ENCODE data around the gene PRKACA.

PRKACA gene

GRCh38 chr19:14055396-14055795, 62.2 kb downstream of the PRKACA start:
- ChIA-PET POLR2A (no interaction called here), CTCF (interaction anchor here (1.1 to 6.9 kb wide), 2 partner anchors 12 to 16 kb away, joined by 3 to 80 read pairs; partner anchors contain the start of gene MISP3)
- Histone ChIP-seq H3K36me3 (ENCODE audit: control insufficient read depth in 2 of 2, insufficient read depth in 1 of 2, low read length in 2 of 2) (no peaks in the 10 kb centered on the region), H3K4me3 (ENCODE audit: low read depth, low read length) (no peak overlapping the region), H3K4me1 (ENCODE audit: control insufficient read depth, insufficient read depth, low read length) (peaks cover 4% of the 10 kb centered on the region), H3K27ac (ENCODE audit: extremely low read depth, low read depth, low read length) (no peak overlapping the region), H3K9me3 (ENCODE audit: control insufficient read depth, insufficient read depth, low read depth, low read length) (no peaks in the 10 kb centered on the region)
- TF ChIP-seq HOXC10 (CRISPR knock-in tag; IDR thresholded peaks at IDR 0.05) (no peak), ZEB2 (tag by site-specific recombination; IDR thresholded peaks at IDR 0.05) (no peak), ZNF48 (tag by site-specific recombination; IDR thresholded peaks at IDR 0.05) (no peak), SP3 (tag by site-specific recombination; IDR thresholded peaks at IDR 0.05) (no peak), ELK4 (IDR thresholded peaks at IDR 0.05; ENCODE audit: borderline replicate concordance, low read depth, low read length) (no peak), ZNF211 (tag by site-specific recombination; IDR thresholded peaks at IDR 0.05; ENCODE audit: low read depth) (no peak), ZNF335 (tag by site-specific recombination; conservative IDR thresholded peaks at IDR 0.05) (no peak)

GRCh38 chr19:14054721-14055120, 62.8 kb downstream of the PRKACA start:
- peaks cover 4% of the 10 kb centered on the region for H3K4me1 ChIP-seq (ENCODE audit: control insufficient read depth, insufficient read depth, low read length)
- no peaks in the 10 kb centered on the region for H3K9me3 ChIP-seq (ENCODE audit: control insufficient read depth, insufficient read depth, low read depth, low read length)
- POLR2A ChIA-PET: no interaction called here
- H3K27ac ChIP-seq (ENCODE audit: extremely low read depth, low read depth, low read length): no peak overlapping the region
- H3K4me3 ChIP-seq (ENCODE audit: low read depth, low read length): no peak overlapping the region
- no peak for TF ChIP-seq ZNF548 (tag by site-specific recombination; IDR thresholded peaks at IDR 0.05)
- TF ChIP-seq ZNF521 (tag by site-specific recombination; IDR thresholded peaks at IDR 0.05): no peak
- no peak for TF ChIP-seq KLF17 (tag by site-specific recombination; IDR thresholded peaks at IDR 0.05)
- TF ChIP-seq KLF9 (tag by site-specific recombination; IDR thresholded peaks at IDR 0.05; ENCODE audit: low read depth): peak; percentile 16; the same call in 1 of the 2 replicates
- TF ChIP-seq ZNF843 (tag by site-specific recombination; IDR thresholded peaks at IDR 0.05): no peak
- CTCF ChIA-PET: interaction anchor here (0.6 to 0.8 kb wide), 2 partner anchors 15 to 19 kb away, joined by 3 to 5 read pairs; no protein-coding TSS in a partner anchor
- H3K36me3 ChIP-seq (ENCODE audit: control insufficient read depth in 2 of 2, insufficient read depth in 1 of 2, low read length in 2 of 2): no peaks in the 10 kb centered on the region; a peak in 1 of 3 replicates

- CTCF ChIA-PET: interaction anchor here (0.8 to 2.4 kb wide), 2 partner anchors 12 to 20 kb away, joined by 3 to 20 read pairs; no protein-coding TSS in a partner anchor
- no peak for TF ChIP-seq ZNF133 (tag by site-specific recombination; IDR thresholded peaks at IDR 0.05)
- no peak for TF ChIP-seq REPIN1 (tag by site-specific recombination; IDR thresholded peaks at IDR 0.05; ENCODE audit: low read depth)
- TF ChIP-seq CTCF (tag by site-specific recombination; IDR thresholded peaks at IDR 0.05): no peak
- no peak for TF ChIP-seq ZNF394 (tag by site-specific recombination; IDR thresholded peaks at IDR 0.05; ENCODE audit: borderline replicate concordance)
- TF ChIP-seq ZNF132 (tag by site-specific recombination; IDR thresholded peaks at IDR 0.05; ENCODE audit: borderline replicate concordance): no peak
- TF ChIP-seq GLI2 (tag by site-specific recombination; IDR thresholded peaks at IDR 0.05; ENCODE audit: borderline replicate concordance, low read depth): no peak
- TF ChIP-seq ZNF2 (tag by site-specific recombination; IDR thresholded peaks at IDR 0.05): no peak
- TF ChIP-seq ZNF514 (tag by site-specific recombination; IDR thresholded peaks at IDR 0.05): no peak
- no peak for TF ChIP-seq ZNF544 (tag by site-specific recombination; IDR thresholded peaks at IDR 0.05)
- TF ChIP-seq ZNF391 (tag by site-specific recombination; IDR thresholded peaks at IDR 0.05; ENCODE audit: borderline replicate concordance, low read depth): no peak
- no peak for TF ChIP-seq ZNF792 (tag by site-specific recombination; IDR thresholded peaks at IDR 0.05)
- TF ChIP-seq ZNF830 (tag by site-specific recombination; IDR thresholded peaks at IDR 0.05; ENCODE audit: low read depth): no peak
- TF ChIP-seq SETDB1 (IDR thresholded peaks at IDR 0.05; ENCODE audit: insufficient read length, low read length): no peak
- TF ChIP-seq YY2 (tag by site-specific recombination; IDR thresholded peaks at IDR 0.05): no peak
- no peak for TF ChIP-seq ZNF311 (tag by site-specific recombination; IDR thresholded peaks at IDR 0.05; ENCODE audit: borderline replicate concordance)
- no peak for TF ChIP-seq ZNF521 (tag by site-specific recombination; IDR thresholded peaks at IDR 0.05)
- no peak for TF ChIP-seq ZNF549 (tag by site-specific recombination; IDR thresholded peaks at IDR 0.05)
- no peak for TF ChIP-seq FEZF1 (tag by site-specific recombination; IDR thresholded peaks at IDR 0.05)
- peak; percentile 74 for TF ChIP-seq PRDM1 (tag by site-specific recombination; IDR thresholded peaks at IDR 0.05)
- TF ChIP-seq ZNF423 (tag by site-specific recombination; IDR thresholded peaks at IDR 0.05): no peak
These were observed 63.5 kb downstream of the PRKACA start for GRCh38 chr19:14054099-14054498.

More at GRCh38 chr19:14054099-14054498, 63.5 kb downstream of the PRKACA start:
- Histone ChIP-seq H3K36me3 (ENCODE audit: control insufficient read depth in 2 of 2, insufficient read depth in 1 of 2, low read length in 2 of 2) (no peaks in the 10 kb centered on the region; a peak in 1 of 3 replicates), H3K9me3 (ENCODE audit: control insufficient read depth, insufficient read depth, low read depth, low read length) (no peaks in the 10 kb centered on the region), H3K4me3 (ENCODE audit: low read depth, low read length) (no peak overlapping the region), H3K4me1 (ENCODE audit: control insufficient read depth, insufficient read depth, low read length) (peaks cover 4% of the 10 kb centered on the region), H3K27ac (ENCODE audit: extremely low read depth, low read depth, low read length) (no peak overlapping the region)
- POLR2A ChIA-PET: no interaction called here

Measured in HEK293 (cell line).